Skeletal muscle satellite cell (primary cell): ENCODE data around the gene HRH4. TPM values are rescaled to one million over a fixed set of nuclear protein-coding genes. Genes with fewer than 3 reads are reported as not detected.

Source experiments
- H3K27me3 ChIP-seq: 2 replicates; pipeline ENCODE4 v1.7.0; 2013; ENCODE audit warnings: low read length; ENCODE audit not compliant: control insufficient read depth, insufficient read depth
- H3K36me3 ChIP-seq: 2 replicates; pipeline ENCODE4 v1.7.0; 2013; ENCODE audit warnings: mild to moderate bottlenecking, control low read depth, low read length; ENCODE audit not compliant: insufficient read depth
- H3K4me1 ChIP-seq: 2 replicates; pipeline ENCODE4 v1.7.0; 2013; ENCODE audit warnings: low read length; ENCODE audit not compliant: control insufficient read depth, insufficient read depth
- H3K4me2 ChIP-seq: 2 replicates; pipeline ENCODE4 v1.7.0; 2013; ENCODE audit warnings: mild to moderate bottlenecking, low read length
- H3K4me3 ChIP-seq: 2 replicates; pipeline ENCODE4 v1.7.0; 2013; ENCODE audit warnings: low read length
- H3K9ac ChIP-seq: 2 replicates; pipeline ENCODE4 v1.7.0; 2013; ENCODE audit warnings: mild to moderate bottlenecking, low read depth, low read length, moderate library complexity
- H3K9me3 ChIP-seq: replicated peaks from 2 replicates; pipeline ENCODE4 v1.7.0; 2013; ENCODE audit warnings: mild to moderate bottlenecking, control low read depth, low read length
- total RNA-seq: library from RNA; depleted of rRNA; stranded (reverse); fragments of >200 nt; gene quantifications from 2 replicates; pipeline ENCODE4 v1.2.3, GENCODE V29; 2012; rRNA removed

The HRH4 gene
- total RNA-seq: under 0.01 TPM in 1 of 2 replicates, not detected in the other

- Histone ChIP-seq H3K4me3 (no peak within 1 kb of the TSS), H3K27me3 (no peaks in the 10 kb centered on the region), H3K36me3 (no peaks in the 10 kb centered on the region), H3K4me2 (no peak within 1 kb of the TSS), H3K9ac (no peak within 1 kb of the TSS), H3K4me1 (no peaks in the 10 kb centered on the region), H3K9me3 (no peaks in the 10 kb centered on the region)
Measured at GRCh38 chr18:24460388-24460787, at the start of gene HRH4. Gene HRH4, plus strand, starts transcription at chr18:24460637. Its CDS starts 92 bp downstream, at chr18:24460729.

DNA sequence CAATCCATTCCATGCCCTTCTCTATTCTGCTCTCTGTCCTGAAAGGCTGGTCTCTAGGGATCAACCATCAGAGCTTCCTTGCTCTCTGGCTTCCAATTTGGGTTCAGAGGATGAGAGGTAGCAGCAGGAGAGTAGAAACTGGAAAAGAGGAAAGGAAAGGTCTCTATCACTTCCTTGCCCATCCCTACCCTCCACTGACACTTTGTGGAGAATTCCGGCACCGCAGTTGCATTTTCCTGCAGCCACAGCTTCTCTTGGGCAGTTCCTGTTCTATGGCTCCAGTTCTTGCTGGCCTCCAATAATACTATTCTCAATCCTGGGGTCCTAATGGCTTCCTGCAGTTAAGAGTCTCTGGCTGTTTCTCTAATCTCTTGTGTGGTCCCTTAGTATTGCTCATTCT, 47.3 kb upstream of the HRH4 start:
- no peaks in the 10 kb centered on the region for H3K4me1 ChIP-seq
- H3K4me3 ChIP-seq: no peak overlapping the region
- H3K36me3 ChIP-seq: no peaks in the 10 kb centered on the region
- H3K9ac ChIP-seq: no peak overlapping the region
- H3K4me2 ChIP-seq: no peak overlapping the region
- peaks cover 35% of the 10 kb centered on the region for H3K27me3 ChIP-seq
- H3K9me3 ChIP-seq: no peaks in the 10 kb centered on the region

DNA sequence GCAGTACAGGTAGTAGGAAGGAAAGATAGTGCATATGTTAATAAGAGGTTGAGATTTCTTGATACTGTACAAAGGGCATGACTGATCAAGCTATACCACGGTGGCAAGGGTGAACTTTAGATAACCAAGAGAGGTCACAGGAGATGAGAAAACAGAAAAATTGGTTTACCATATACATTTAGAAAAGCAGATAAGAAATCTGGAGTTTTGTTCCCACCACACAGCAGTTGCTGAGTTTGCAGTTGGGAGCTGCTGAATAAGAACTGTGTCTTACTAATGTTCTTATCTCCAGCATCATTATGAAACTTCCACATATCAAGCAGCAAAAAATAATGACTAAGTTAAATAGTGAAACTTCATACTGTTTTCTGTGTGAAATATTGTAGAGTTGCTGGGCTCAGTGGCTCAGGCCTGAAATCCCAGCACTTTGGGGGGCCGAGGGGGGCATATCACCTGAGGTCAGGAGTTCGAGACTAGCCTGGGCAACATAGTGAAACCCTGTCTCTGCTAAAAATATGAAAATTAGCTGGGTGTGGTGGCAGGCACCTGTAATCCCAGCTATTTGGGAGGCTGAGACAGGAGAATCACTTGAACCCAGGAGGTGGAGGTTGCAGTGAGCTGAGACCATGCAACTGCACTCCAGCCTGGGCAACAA, 46.0 kb upstream of the HRH4 start:
- Histone ChIP-seq H3K9ac (no peak overlapping the region), H3K4me2 (no peak overlapping the region), H3K27me3 (peaks cover 29% of the 10 kb centered on the region), H3K4me1 (no peaks in the 10 kb centered on the region), H3K36me3 (no peaks in the 10 kb centered on the region), H3K4me3 (no peak overlapping the region), H3K9me3 (no peaks in the 10 kb centered on the region)

DNA sequence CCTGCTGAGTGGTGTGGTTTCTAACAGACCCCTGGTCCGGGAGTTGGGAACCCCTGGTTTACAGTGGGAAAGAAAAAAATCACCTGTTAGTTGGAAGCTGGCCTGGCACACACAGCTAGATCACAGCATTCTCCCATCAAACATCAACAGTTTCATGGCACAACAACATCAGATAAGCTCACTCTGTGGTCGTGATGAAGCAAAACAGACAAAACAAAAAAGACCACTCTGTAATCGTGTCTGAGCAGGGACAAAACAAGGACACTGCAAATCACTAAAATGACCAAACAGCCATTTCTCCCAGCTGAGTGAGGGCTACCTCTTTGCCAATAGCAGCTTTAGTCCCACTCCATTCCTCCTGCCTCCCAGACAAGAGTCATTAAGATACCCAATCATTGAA, 43.0 kb upstream of the HRH4 start:
- no peaks in the 10 kb centered on the region for H3K36me3 ChIP-seq

GRCh38 chr18:24420551-24420950, 39.9 kb upstream of the HRH4 start:
- Histone ChIP-seq H3K4me2 (no peak overlapping the region), H3K36me3 (no peaks in the 10 kb centered on the region), H3K4me3 (no peak overlapping the region), H3K9me3 (no peaks in the 10 kb centered on the region), H3K9ac (no peak overlapping the region), H3K27me3 (peaks cover 28% of the 10 kb centered on the region), H3K4me1 (no peaks in the 10 kb centered on the region)

More for the DNA sequence above, 43.0 kb upstream of the HRH4 start:
- no peak overlapping the region for H3K4me2 ChIP-seq
- no peak overlapping the region for H3K4me3 ChIP-seq
- no peaks in the 10 kb centered on the region for H3K4me1 ChIP-seq
- H3K9ac ChIP-seq: no peak overlapping the region
- no peaks in the 10 kb centered on the region for H3K9me3 ChIP-seq
- peaks cover 25% of the 10 kb centered on the region for H3K27me3 ChIP-seq

DNA sequence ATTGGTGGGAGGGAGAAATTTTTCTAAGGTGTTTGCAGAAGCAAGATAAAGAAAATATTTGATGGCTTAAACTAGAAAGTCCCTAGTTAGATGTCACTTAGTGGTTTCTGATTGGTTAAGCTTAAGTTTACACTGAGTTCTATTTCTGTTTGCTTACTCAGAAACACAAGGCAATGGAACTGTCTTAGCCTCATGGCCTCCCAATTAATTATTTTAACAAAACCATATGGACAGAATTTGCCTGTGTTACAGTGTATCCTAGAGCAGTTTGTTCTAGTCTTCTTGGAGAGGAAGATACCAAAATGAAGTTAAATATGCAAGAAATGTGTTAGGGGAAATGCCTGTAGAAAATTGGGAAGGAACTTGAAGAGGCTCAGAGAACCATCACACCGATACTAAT, 38.6 kb upstream of the HRH4 start:
- no peaks in the 10 kb centered on the region for H3K36me3 ChIP-seq
- H3K9me3 ChIP-seq: no peaks in the 10 kb centered on the region
- H3K4me2 ChIP-seq: no peak overlapping the region
- no peak overlapping the region for H3K4me3 ChIP-seq
- no peak overlapping the region for H3K9ac ChIP-seq
- peaks cover 4% of the 10 kb centered on the region for H3K4me1 ChIP-seq
- H3K27me3 ChIP-seq: peaks cover 25% of the 10 kb centered on the region

- Histone ChIP-seq H3K27me3 (peaks cover 14% of the 10 kb centered on the region), H3K36me3 (peaks cover 6% of the 10 kb centered on the region), H3K4me1 (peaks cover 10% of the 10 kb centered on the region), H3K4me3 (peak overlapping the region; percentile 84), H3K4me2 (peak overlapping the region; percentile 95), H3K9ac (peak overlapping the region; percentile 90), H3K9me3 (no peaks in the 10 kb centered on the region)
Measured at GRCh38 chr18:24426073-24426397, 34.4 kb upstream of the HRH4 start.

DNA sequence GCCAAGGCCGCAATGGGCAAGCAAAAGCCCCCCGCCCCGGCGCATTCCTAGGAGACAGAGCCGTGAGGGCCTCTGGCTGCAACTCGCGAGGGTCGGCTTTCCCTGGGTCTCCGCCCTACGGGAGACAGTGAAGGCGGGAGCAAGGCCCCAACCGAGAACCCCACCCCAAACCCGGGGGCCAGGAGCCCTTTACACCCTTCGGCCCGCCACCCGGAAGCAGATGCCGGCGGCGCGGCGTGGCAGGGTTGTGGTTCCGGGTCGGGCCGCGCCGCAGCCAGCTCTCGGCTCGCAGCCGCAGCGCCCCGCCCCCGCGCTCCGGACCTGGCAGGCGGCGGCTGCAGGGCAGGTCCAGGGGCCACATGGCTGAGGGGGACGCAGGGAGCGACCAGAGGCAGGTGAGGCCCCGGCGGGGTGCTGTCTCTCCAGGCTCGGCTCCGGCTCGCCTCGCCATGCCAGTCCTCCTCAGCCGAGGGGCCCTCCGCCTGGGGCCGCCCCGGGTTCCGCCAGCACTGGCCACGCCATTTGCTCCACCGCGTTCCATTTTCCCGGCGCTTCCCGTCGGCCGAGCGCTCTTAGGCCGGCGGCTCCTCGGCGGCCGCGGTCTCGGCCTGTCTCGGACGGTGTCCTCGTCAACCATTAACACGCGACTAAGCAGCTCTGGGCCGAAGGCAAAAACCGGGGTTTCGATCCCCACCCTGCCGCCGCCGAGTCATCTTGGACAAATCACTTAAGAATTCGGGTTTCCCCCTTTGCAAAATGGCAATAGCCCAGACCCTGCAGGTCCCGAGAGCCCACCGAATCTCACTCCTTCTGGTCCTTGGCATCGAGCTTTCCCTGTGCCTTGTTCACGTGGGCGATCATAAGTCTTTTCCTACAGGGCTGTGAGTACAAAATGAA, 33.8 kb upstream of the HRH4 start, which contains the start of gene IMPACT:
Gene IMPACT (plus strand): TSS at position 273 of the 897 bp plus-strand sequence. CDS start 87 bp downstream, at position 360.
- Histone ChIP-seq H3K9me3 (no peaks in the 10 kb centered on the region), H3K4me2 (peak within 1 kb of the TSS; percentile 95), H3K4me1 (peaks cover 10% of the 10 kb centered on the region), H3K4me3 (peak within 1 kb of the TSS; percentile 84), H3K36me3 (peaks cover 6% of the 10 kb centered on the region), H3K27me3 (peaks cover 14% of the 10 kb centered on the region), H3K9ac (peak within 1 kb of the TSS; percentile 90)

DNA sequence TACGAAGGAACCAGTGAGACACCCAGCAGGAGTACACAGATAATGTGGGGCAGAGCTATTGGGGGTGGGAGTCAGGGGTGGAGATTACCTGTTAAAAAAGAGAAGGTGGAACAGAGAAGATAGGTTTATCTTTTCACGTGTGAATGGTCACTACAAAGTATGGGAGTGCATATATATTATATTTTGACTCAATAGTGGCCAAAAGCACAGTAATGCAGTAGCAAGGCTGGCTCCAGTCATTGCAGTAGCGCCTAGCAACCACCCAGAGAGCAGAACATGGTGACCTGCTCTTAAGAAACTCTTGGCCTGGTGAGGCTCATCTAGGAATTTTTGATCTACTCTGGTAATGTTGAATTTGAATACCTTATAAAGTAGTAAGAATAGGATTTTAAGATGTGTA, 33.0 kb upstream of the HRH4 start:
- peaks cover 10% of the 10 kb centered on the region for H3K4me1 ChIP-seq
- peaks cover 14% of the 10 kb centered on the region for H3K27me3 ChIP-seq
- peaks cover 6% of the 10 kb centered on the region for H3K36me3 ChIP-seq
- H3K9ac ChIP-seq: peak overlapping the region; percentile 90
- H3K4me3 ChIP-seq: peak overlapping the region; percentile 84
- H3K4me2 ChIP-seq: peak overlapping the region; percentile 95
- no peaks in the 10 kb centered on the region for H3K9me3 ChIP-seq

DNA sequence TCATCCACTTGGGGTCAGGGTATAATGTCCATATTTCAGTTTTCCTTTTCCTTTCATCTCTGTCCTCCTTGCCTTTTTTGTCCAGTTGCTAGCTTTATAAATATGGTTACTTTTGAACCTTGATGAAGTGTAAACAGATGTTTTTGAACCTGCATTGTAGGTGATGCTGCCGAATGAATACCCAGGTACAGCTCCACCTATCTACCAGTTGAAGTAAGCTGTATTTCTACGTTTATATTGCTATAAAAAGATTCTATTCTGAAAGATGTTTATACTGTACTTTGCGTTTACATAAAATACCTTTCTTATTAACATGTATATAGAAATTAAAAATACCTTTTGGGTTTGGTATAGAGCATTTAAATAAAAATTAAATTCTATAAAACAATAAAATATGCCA, 31.7 kb upstream of the HRH4 start:
- peaks cover 6% of the 10 kb centered on the region for H3K36me3 ChIP-seq
- H3K9ac ChIP-seq: no peak overlapping the region
- H3K4me1 ChIP-seq: peaks cover 10% of the 10 kb centered on the region
- H3K4me3 ChIP-seq: no peak overlapping the region
- H3K27me3 ChIP-seq: peaks cover 10% of the 10 kb centered on the region
- no peak overlapping the region for H3K4me2 ChIP-seq
- H3K9me3 ChIP-seq: no peaks in the 10 kb centered on the region

DNA sequence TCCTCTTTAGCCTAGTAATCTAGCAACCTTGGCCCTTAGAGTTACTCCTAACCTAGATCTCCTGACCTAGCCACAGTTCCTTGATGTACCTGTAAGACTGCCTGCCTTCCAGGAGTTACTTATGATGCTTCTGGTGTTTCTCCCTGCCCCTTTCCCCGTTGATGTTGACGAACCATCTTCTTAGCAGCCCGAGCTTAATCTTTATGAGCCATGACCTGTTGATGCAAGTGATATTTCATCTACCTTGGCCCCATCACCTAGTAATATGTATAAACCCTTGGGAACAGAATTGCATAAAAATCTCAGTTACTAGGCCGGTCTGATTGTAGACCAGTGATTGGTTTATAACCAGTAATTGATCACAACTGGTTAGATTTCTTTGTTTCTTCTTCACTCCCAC, 31.2 kb upstream of the HRH4 start:
- Histone ChIP-seq H3K4me3 (no peak overlapping the region), H3K27me3 (peaks cover 5% of the 10 kb centered on the region), H3K36me3 (peaks cover 6% of the 10 kb centered on the region), H3K4me2 (no peak overlapping the region), H3K9me3 (no peaks in the 10 kb centered on the region), H3K9ac (no peak overlapping the region), H3K4me1 (peaks cover 10% of the 10 kb centered on the region)
